ENCODE measurements around the gene TMEM60. TPM values are rescaled to one million over a fixed set of nuclear protein-coding genes. Genes with fewer than 3 reads are reported as not detected.

The TMEM60 gene
- total RNA-seq, 6 experiments from 2014 or later: 20.7 to 25.6 (median 23.7) TPM

DNA sequence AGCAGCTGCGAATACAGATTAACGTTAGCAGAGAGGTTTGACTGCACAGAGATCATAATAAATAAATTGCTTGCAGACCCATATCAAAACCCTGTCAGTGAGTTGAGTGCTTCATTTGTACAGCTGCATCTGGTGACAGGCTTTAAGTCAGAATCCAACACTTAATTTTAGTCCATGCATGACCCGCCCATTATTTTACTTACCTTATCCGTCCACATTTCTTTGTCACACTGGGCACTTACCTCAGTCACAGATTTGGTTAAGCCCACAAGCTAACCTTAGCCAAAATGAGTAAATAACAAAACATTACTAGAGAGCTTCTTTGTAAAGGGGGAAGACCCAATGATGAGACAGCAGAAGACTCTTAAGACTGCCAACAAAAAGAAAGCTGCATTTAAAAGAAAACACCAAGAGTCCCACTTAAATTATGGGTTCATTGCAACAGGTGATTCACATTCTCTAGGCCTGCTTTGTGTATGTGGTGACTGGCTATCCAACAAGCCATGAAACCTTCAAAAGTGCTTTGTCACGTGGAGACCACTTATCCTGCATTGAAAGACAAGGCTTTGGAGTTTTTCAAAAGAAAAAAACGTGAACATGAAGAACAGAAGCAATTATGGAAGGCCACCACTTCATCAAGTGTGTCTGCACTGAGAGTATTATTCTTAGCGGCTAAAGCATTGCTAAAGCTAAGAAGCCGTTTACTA is 32.6 kb upstream of the TMEM60 start:
- DNase-seq: no peak
- H3K36me3 Mint-ChIP-seq (ENCODE audit: low read depth): peaks cover 23% of the 10 kb centered on the region
- H3K9me3 Mint-ChIP-seq: no peaks in the 10 kb centered on the region; the same call in 1 of the 2 replicates
- H3K27ac Mint-ChIP-seq: no peak overlapping the region; the same call in 1 of the 2 replicates
- TF ChIP-seq CTCF (IDR thresholded peaks at IDR 0.05): no peak
- peaks cover 62% of the 10 kb centered on the region for H3K4me1 Mint-ChIP-seq (ENCODE audit: low read depth)
- H3K27me3 Mint-ChIP-seq (ENCODE audit: insufficient read depth): no peaks in the 10 kb centered on the region
- no peak overlapping the region for H3K4me3 Mint-ChIP-seq

- Mint-ChIP-seq H3K36me3 (ENCODE audit: low read depth) (peaks cover 44% of the 10 kb centered on the region), H3K27me3 (ENCODE audit: insufficient read depth) (no peaks in the 10 kb centered on the region), H3K4me3 (no peak overlapping the region), H3K27ac (no peak overlapping the region), H3K9me3 (peaks cover 12% of the 10 kb centered on the region; the same call in 1 of the 2 replicates), H3K4me1 (ENCODE audit: low read depth) (peaks cover 46% of the 10 kb centered on the region)
- TF ChIP-seq CTCF (IDR thresholded peaks at IDR 0.05): no peak
- no peak for DNase-seq
Measured at GRCh38 chr7:77827999-77828398, 29.8 kb upstream of the TMEM60 start.

DNA sequence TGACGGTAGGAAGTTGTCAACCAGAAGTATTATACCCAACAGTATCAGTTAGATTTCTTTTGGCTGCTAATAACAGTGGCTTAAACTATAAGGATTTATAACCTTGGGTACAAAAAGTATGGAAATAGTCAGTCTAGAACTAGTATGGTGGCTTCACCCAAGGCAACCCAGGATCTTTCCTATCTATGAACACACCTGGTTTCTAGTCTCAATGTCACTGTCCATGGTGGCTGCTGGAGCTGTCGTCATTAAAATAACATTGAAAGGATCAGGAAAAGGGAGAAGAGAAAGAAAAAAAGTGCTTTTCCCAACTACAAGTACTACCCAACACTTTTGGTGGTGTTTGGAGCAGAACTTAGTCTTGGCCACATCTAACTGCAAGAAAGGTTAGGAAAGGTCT is 28.1 kb upstream of the TMEM60 start:
- Mint-ChIP-seq H3K27ac (no peak overlapping the region), H3K4me3 (no peak overlapping the region), H3K9me3 (peaks cover 21% of the 10 kb centered on the region), H3K36me3 (ENCODE audit: low read depth) (peaks cover 51% of the 10 kb centered on the region), H3K4me1 (ENCODE audit: low read depth) (peaks cover 36% of the 10 kb centered on the region), H3K27me3 (ENCODE audit: insufficient read depth) (no peaks in the 10 kb centered on the region; the same call in 1 of the 2 replicates)
- TF ChIP-seq CTCF (IDR thresholded peaks at IDR 0.05): no peak
- DNase-seq: no peak

GRCh38 chr7:77825131-77825530 is 26.9 kb upstream of the TMEM60 start:
- Mint-ChIP-seq H3K27ac (no peak overlapping the region), H3K9me3 (peaks cover 33% of the 10 kb centered on the region), H3K4me1 (ENCODE audit: low read depth) (peaks cover 26% of the 10 kb centered on the region), H3K4me3 (no peak overlapping the region), H3K27me3 (ENCODE audit: insufficient read depth) (no peaks in the 10 kb centered on the region; the same call in 1 of the 2 replicates), H3K36me3 (ENCODE audit: low read depth) (peaks cover 58% of the 10 kb centered on the region)
- DNase-seq: no peak
- no peak for TF ChIP-seq CTCF (IDR thresholded peaks at IDR 0.05)

DNA sequence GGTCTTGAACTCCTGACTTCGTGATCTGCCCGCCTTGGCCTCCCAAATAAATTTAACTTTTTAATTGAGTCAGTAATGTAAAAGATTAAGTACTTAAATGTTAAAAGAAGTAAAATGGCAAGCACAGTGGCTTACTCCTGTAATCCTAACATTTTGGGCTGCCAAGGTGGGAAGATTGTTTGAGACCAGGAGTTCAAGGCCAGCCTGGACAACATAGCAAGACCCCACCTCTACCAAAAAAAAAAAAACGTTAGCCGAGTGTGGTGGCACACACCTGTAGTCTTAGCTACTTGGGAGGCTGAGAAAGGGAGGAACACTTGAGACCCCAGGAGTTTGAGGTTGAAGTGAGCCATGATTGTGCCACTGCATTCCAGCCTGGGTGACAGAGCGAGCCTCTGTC is 26.4 kb upstream of the TMEM60 start:
- Mint-ChIP-seq H3K4me3 (no peak overlapping the region), H3K36me3 (ENCODE audit: low read depth) (peaks cover 63% of the 10 kb centered on the region), H3K4me1 (ENCODE audit: low read depth) (peaks cover 26% of the 10 kb centered on the region), H3K27me3 (ENCODE audit: insufficient read depth) (no peaks in the 10 kb centered on the region; the same call in 1 of the 2 replicates), H3K9me3 (peaks cover 38% of the 10 kb centered on the region), H3K27ac (no peak overlapping the region)
- DNase-seq: no peak
- TF ChIP-seq CTCF (IDR thresholded peaks at IDR 0.05): no peak

Data from HFFc6 (cell line).